ENCODE measurements around the gene MAPK10.
"Not testable (repeated sequence)": the region's sequence is repeated elsewhere in the genome, so short reads cannot be mapped to it uniquely, and the experiment has no call there.

The MAPK10 gene

DNA sequence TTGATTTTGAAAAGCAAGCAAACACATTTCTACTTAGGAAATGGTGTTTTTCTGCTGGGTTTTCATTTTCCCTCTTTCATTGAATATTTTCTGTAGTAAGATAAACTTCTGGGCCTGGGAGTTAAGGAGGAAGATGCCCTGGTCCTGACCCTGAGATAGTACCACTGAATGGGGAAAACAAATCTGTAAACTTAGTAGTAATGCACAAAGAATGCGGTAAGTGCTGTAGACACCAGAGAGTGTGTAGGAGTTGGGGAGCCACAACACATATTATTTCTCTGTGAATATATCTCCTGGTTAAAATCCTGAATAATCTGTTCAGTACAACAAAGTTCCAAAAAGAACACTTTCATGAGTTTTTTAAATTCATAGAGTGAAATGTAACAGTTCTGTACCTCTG is 178.3 kb downstream of the MAPK10 start:
- Histone ChIP-seq H2AK5ac (ENCODE audit: low read length) (no peak overlapping the region), H3K9ac (ENCODE audit: low read length) (no peak overlapping the region), H2AFZ (ENCODE audit: insufficient read depth, low read length, poor library complexity) (no peak overlapping the region), H3K9me3 (ENCODE audit: insufficient read depth, low read depth, low read length) (no peaks in the 10 kb centered on the region), H4K91ac (ENCODE audit: low read depth, low read length) (no peak overlapping the region), H3K79me1 (ENCODE audit: low read length) (no peaks in the 10 kb centered on the region), H3K4me1 (ENCODE audit: control insufficient read depth in 1 of 2, insufficient read depth in 2 of 2, low read length in 2 of 2) (no peaks in the 10 kb centered on the region), H3K27ac (ENCODE audit: low read depth, low read length) (no peak overlapping the region), H3K4me2 (ENCODE audit: low read length) (no peak overlapping the region), H2BK12ac (ENCODE audit: low read length) (no peak overlapping the region), H3K23ac (ENCODE audit: low read length) (no peak overlapping the region), H4K8ac (ENCODE audit: low read depth, low read length) (no peak overlapping the region), H3K18ac (ENCODE audit: low read length) (no peak overlapping the region), H3K4me3 (ENCODE audit: low read depth, low read length) (no peak overlapping the region), H3K79me2 (ENCODE audit: control insufficient read depth, insufficient read depth, low read length, poor library complexity) (no peaks in the 10 kb centered on the region), H3K27me3 (ENCODE audit: insufficient read depth, low read length) (no peaks in the 10 kb centered on the region), H3K36me3 (ENCODE audit: control insufficient read depth in 1 of 2, insufficient read depth in 2 of 2, low read length in 2 of 2) (no peaks in the 10 kb centered on the region), H3K4ac (ENCODE audit: low read depth, low read length) (no peak overlapping the region), H4K12ac (ENCODE audit: low read depth, low read length) (no peak overlapping the region), H2BK120ac (ENCODE audit: insufficient read depth, low read length, poor library complexity) (no peak overlapping the region), H3K14ac (ENCODE audit: low read length) (no peak overlapping the region), H2BK5ac (ENCODE audit: low read depth, low read length, poor library complexity) (no peak overlapping the region)
- DNase-seq = no peak
- no CpG with 5 or more reads among the region's 1 CpG for WGBS (ENCODE audit: extremely low coverage, insufficient coverage, insufficient read length)

DNA sequence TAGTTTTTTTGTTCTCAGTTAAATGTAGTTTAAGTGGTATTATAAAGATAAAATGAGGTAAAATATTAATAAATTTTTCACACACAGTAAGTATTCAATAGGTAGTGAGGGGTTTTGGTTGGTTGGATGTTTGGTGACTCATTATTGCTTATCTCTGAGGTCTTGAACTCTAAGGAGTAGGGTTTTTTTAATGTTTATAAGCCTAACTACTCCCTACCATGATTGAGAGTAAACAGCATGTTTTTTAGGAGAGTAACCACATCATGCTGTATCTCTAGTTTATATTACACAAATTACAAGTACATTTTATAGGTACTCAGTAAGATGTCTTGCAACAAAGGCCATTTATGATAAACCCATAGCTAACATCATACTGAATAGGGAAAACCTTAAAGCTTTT is 181.6 kb downstream of the MAPK10 start:
- no peaks in the 10 kb centered on the region for H3K79me2 ChIP-seq (ENCODE audit: control insufficient read depth, insufficient read depth, low read length, poor library complexity)
- no peak overlapping the region for H4K8ac ChIP-seq (ENCODE audit: low read depth, low read length)
- H3K79me1 ChIP-seq (ENCODE audit: low read length) = no peaks in the 10 kb centered on the region
- H3K9me3 ChIP-seq (ENCODE audit: insufficient read depth, low read depth, low read length) = peaks cover 2% of the 10 kb centered on the region
- H3K23ac ChIP-seq (ENCODE audit: low read length) = no peak overlapping the region
- no peak for DNase-seq
- no peak overlapping the region for H3K14ac ChIP-seq (ENCODE audit: low read length)
- no peaks in the 10 kb centered on the region for H3K4me1 ChIP-seq (ENCODE audit: control insufficient read depth in 1 of 2, insufficient read depth in 2 of 2, low read length in 2 of 2)
- no peak overlapping the region for H3K27ac ChIP-seq (ENCODE audit: low read depth, low read length)
- no peak overlapping the region for H2BK12ac ChIP-seq (ENCODE audit: low read length)
- H3K4ac ChIP-seq (ENCODE audit: low read depth, low read length) = no peak overlapping the region
- H2AFZ ChIP-seq (ENCODE audit: insufficient read depth, low read length, poor library complexity) = no peak overlapping the region
- no peak overlapping the region for H3K4me3 ChIP-seq (ENCODE audit: low read depth, low read length)
- H2BK5ac ChIP-seq (ENCODE audit: low read depth, low read length, poor library complexity) = no peak overlapping the region
- no peak overlapping the region for H2AK5ac ChIP-seq (ENCODE audit: low read length)
- no peak overlapping the region for H2BK120ac ChIP-seq (ENCODE audit: insufficient read depth, low read length, poor library complexity)
- H4K91ac ChIP-seq (ENCODE audit: low read depth, low read length) = no peak overlapping the region
- H3K4me2 ChIP-seq (ENCODE audit: low read length) = no peak overlapping the region
- H3K36me3 ChIP-seq (ENCODE audit: control insufficient read depth in 1 of 2, insufficient read depth in 2 of 2, low read length in 2 of 2) = no peaks in the 10 kb centered on the region
- no peak overlapping the region for H3K18ac ChIP-seq (ENCODE audit: low read length)
- H3K27me3 ChIP-seq (ENCODE audit: insufficient read depth, low read length) = no peaks in the 10 kb centered on the region
- H3K9ac ChIP-seq (ENCODE audit: low read length) = no peak overlapping the region
- H4K12ac ChIP-seq (ENCODE audit: low read depth, low read length) = no peak overlapping the region

DNA sequence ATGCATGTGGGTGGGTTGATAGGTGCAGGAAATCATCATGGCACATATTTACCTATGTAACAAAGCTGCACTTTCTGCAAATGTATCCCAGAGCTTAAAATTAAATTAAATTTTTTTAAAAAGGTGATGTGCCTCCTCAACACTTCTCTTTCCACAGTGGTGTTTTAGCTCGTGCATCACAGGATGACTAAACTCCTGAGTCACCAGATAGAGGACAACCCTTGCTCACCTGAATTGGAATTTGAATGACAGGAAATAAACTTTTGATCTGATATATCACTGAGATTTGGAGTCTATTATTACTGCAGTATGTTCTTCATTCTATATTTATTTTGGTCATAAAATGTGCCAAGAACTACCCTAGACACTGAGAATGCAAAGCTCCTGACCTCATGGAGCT is 185.3 kb downstream of the MAPK10 start:
- Histone ChIP-seq H3K4me2 (ENCODE audit: low read length) (no peak overlapping the region), H3K79me2 (ENCODE audit: control insufficient read depth, insufficient read depth, low read length, poor library complexity) (no peaks in the 10 kb centered on the region), H3K4me3 (ENCODE audit: low read depth, low read length) (no peak overlapping the region), H2AK5ac (ENCODE audit: low read length) (no peak overlapping the region), H2BK12ac (ENCODE audit: low read length) (no peak overlapping the region), H3K27ac (ENCODE audit: low read depth, low read length) (no peak overlapping the region), H4K91ac (ENCODE audit: low read depth, low read length) (no peak overlapping the region), H3K14ac (ENCODE audit: low read length) (no peak overlapping the region), H3K9ac (ENCODE audit: low read length) (no peak overlapping the region), H3K9me3 (ENCODE audit: insufficient read depth, low read depth, low read length) (peaks cover 2% of the 10 kb centered on the region), H4K8ac (ENCODE audit: low read depth, low read length) (no peak overlapping the region), H3K23ac (ENCODE audit: low read length) (no peak overlapping the region), H3K4ac (ENCODE audit: low read depth, low read length) (no peak overlapping the region), H2BK5ac (ENCODE audit: low read depth, low read length, poor library complexity) (no peak overlapping the region), H3K18ac (ENCODE audit: low read length) (no peak overlapping the region), H3K36me3 (ENCODE audit: control insufficient read depth in 1 of 2, insufficient read depth in 2 of 2, low read length in 2 of 2) (no peaks in the 10 kb centered on the region), H3K79me1 (ENCODE audit: low read length) (no peaks in the 10 kb centered on the region), H2BK120ac (ENCODE audit: insufficient read depth, low read length, poor library complexity) (no peak overlapping the region), H3K4me1 (ENCODE audit: control insufficient read depth in 1 of 2, insufficient read depth in 2 of 2, low read length in 2 of 2) (no peaks in the 10 kb centered on the region), H3K27me3 (ENCODE audit: insufficient read depth, low read length) (no peaks in the 10 kb centered on the region), H2AFZ (ENCODE audit: insufficient read depth, low read length, poor library complexity) (no peak overlapping the region), H4K12ac (ENCODE audit: low read depth, low read length) (no peak overlapping the region)
- no peak for DNase-seq
- no CpG with 5 or more reads among the region's 1 CpG for WGBS (ENCODE audit: extremely low coverage, insufficient coverage, insufficient read length)

DNA sequence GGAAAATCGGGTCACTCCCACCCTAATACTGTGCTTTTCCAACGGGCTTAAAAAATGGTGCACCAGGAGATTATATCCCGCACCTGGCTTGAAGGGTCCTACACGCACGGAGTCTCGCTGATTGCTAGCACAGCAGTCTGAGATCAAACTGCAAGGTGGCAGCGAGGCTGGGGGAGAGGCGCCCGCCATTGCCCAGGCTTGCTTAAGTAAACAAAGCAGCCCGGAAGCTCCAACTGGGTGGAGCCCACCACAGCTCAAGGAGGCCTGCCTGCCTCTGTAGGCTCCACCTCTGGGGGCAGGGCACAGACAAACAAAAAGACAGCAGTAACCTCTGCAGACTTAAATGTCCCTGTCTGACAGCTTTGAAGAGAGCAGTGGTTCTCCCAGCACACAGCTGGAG is 191.5 kb downstream of the MAPK10 start:
- not testable (repeated sequence) for H3K9me3 ChIP-seq (ENCODE audit: insufficient read depth, low read depth, low read length); H3K36me3 ChIP-seq (ENCODE audit: control insufficient read depth in 1 of 2, insufficient read depth in 2 of 2, low read length in 2 of 2); H3K79me2 ChIP-seq (ENCODE audit: control insufficient read depth, insufficient read depth, low read length, poor library complexity); H2BK120ac ChIP-seq (ENCODE audit: insufficient read depth, low read length, poor library complexity); H4K8ac ChIP-seq (ENCODE audit: low read depth, low read length); H3K27me3 ChIP-seq (ENCODE audit: insufficient read depth, low read length); H3K23ac ChIP-seq (ENCODE audit: low read length); H3K79me1 ChIP-seq (ENCODE audit: low read length); H3K4me3 ChIP-seq (ENCODE audit: low read depth, low read length); H3K18ac ChIP-seq (ENCODE audit: low read length); H3K9ac ChIP-seq (ENCODE audit: low read length); H3K4me2 ChIP-seq (ENCODE audit: low read length); H2AK5ac ChIP-seq (ENCODE audit: low read length); H3K14ac ChIP-seq (ENCODE audit: low read length); DNase-seq; H3K27ac ChIP-seq (ENCODE audit: low read depth, low read length); H3K4ac ChIP-seq (ENCODE audit: low read depth, low read length); H4K91ac ChIP-seq (ENCODE audit: low read depth, low read length); H2BK5ac ChIP-seq (ENCODE audit: low read depth, low read length, poor library complexity); H3K4me1 ChIP-seq (ENCODE audit: control insufficient read depth in 1 of 2, insufficient read depth in 2 of 2, low read length in 2 of 2); H4K12ac ChIP-seq (ENCODE audit: low read depth, low read length); H2BK12ac ChIP-seq (ENCODE audit: low read length); H2AFZ ChIP-seq (ENCODE audit: insufficient read depth, low read length, poor library complexity)
- no CpG with 5 or more reads among the region's 10 CpGs for WGBS (ENCODE audit: extremely low coverage, insufficient coverage, insufficient read length)

DNA sequence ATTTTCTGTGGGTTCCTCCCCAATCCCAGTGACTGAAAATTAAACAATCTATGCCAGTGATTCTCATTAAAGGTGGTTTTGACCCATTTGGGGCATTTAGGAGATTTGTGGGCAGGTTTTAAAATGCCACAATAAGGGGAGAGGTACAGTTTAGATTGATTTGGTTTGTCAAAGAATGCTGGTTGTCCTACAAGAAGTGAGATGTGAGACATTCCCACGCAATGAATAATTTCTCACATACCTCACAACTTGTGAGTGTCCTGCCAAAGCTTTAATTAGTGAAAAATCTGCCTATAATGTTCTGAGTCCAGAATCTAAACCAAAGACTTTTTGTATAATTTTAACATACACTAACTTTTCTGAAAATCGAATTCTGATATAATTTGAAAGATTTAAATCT is 199.4 kb downstream of the MAPK10 start:
- WGBS (ENCODE audit: extremely low coverage, insufficient coverage, insufficient read length) = no CpG with 5 or more reads among the region's 2 CpGs
- H3K14ac ChIP-seq (ENCODE audit: low read length) = no peak overlapping the region
- H2BK120ac ChIP-seq (ENCODE audit: insufficient read depth, low read length, poor library complexity) = no peak overlapping the region
- H2BK12ac ChIP-seq (ENCODE audit: low read length) = no peak overlapping the region
- H3K27me3 ChIP-seq (ENCODE audit: insufficient read depth, low read length) = no peaks in the 10 kb centered on the region
- H2BK5ac ChIP-seq (ENCODE audit: low read depth, low read length, poor library complexity) = no peak overlapping the region
- no peak overlapping the region for H3K27ac ChIP-seq (ENCODE audit: low read depth, low read length)
- no peak for DNase-seq
- no peak overlapping the region for H3K23ac ChIP-seq (ENCODE audit: low read length)
- no peaks in the 10 kb centered on the region for H3K9me3 ChIP-seq (ENCODE audit: insufficient read depth, low read depth, low read length)
- H4K91ac ChIP-seq (ENCODE audit: low read depth, low read length) = no peak overlapping the region
- H3K4me2 ChIP-seq (ENCODE audit: low read length) = no peak overlapping the region
- H2AFZ ChIP-seq (ENCODE audit: insufficient read depth, low read length, poor library complexity) = no peak overlapping the region
- H3K79me2 ChIP-seq (ENCODE audit: control insufficient read depth, insufficient read depth, low read length, poor library complexity) = no peaks in the 10 kb centered on the region
- no peak overlapping the region for H3K9ac ChIP-seq (ENCODE audit: low read length)
- H3K36me3 ChIP-seq (ENCODE audit: control insufficient read depth in 1 of 2, insufficient read depth in 2 of 2, low read length in 2 of 2) = no peaks in the 10 kb centered on the region
- H3K4me1 ChIP-seq (ENCODE audit: control insufficient read depth in 1 of 2, insufficient read depth in 2 of 2, low read length in 2 of 2) = no peaks in the 10 kb centered on the region
- no peaks in the 10 kb centered on the region for H3K79me1 ChIP-seq (ENCODE audit: low read length)
- H2AK5ac ChIP-seq (ENCODE audit: low read length) = no peak overlapping the region
- H3K18ac ChIP-seq (ENCODE audit: low read length) = no peak overlapping the region
- H4K12ac ChIP-seq (ENCODE audit: low read depth, low read length) = no peak overlapping the region
- no peak overlapping the region for H3K4ac ChIP-seq (ENCODE audit: low read depth, low read length)
- no peak overlapping the region for H3K4me3 ChIP-seq (ENCODE audit: low read depth, low read length)
- H4K8ac ChIP-seq (ENCODE audit: low read depth, low read length) = no peak overlapping the region
